Astrocyte of the spinal cord (primary cell): ENCODE results near the gene PLPP4.

Experiments
- DNase-seq: peaks from one replicate; pipeline ENCODE4 v3.0.0; 2011; ENCODE audit warnings: low read depth, low spot score
- H3K4me3 ChIP-seq: 2 replicates; pipeline ENCODE4 v1.5.1; 2011; ENCODE audit warnings: low read depth, mild to moderate bottlenecking, low read length, moderate library complexity
- CTCF ChIP-seq: IDR thresholded peaks from 2 replicates; pipeline ENCODE4 v1.5.1; 2012; ENCODE audit warnings: low read depth, mild to moderate bottlenecking, low read length, inconsistent platforms
- in situ Hi-C: cut with HindIII; loops from 2 replicates; pipeline ENCODE4 v1.10.0; 2017; ENCODE audit warnings: low sequenced_read_pairs

Gene PLPP4

GRCh38 chr10:120573355-120573754, 116.3 kb downstream of the PLPP4 start:
- H3K4me3 ChIP-seq = no peak overlapping the region
- DNase-seq = no peak
- no peak for TF ChIP-seq CTCF
- in situ Hi-C loops = no loop called here

- DNase-seq = no peak
- no peak overlapping the region for H3K4me3 ChIP-seq
- in situ Hi-C loops = no loop called here
- TF ChIP-seq CTCF = no peak
Observed at GRCh38 chr10:120574981-120575380, 118.0 kb downstream of the PLPP4 start.

GRCh38 chr10:120575411-120575810, 118.4 kb downstream of the PLPP4 start:
- in situ Hi-C loops = no loop called here
- no peak for DNase-seq
- no peak overlapping the region for H3K4me3 ChIP-seq
- TF ChIP-seq CTCF = no peak

- H3K4me3 ChIP-seq = no peak overlapping the region
- no peak for DNase-seq
- in situ Hi-C loops = no loop called here
- TF ChIP-seq CTCF = no peak
Observed at GRCh38 chr10:120578134-120578533, 121.1 kb downstream of the PLPP4 start.

- TF ChIP-seq CTCF = no peak
- in situ Hi-C loops = no loop called here
- H3K4me3 ChIP-seq = no peak overlapping the region
- no peak for DNase-seq
Observed at GRCh38 chr10:120578890-120579289, 121.9 kb downstream of the PLPP4 start.

GRCh38 chr10:120580918-120581895, 124.2 kb downstream of the PLPP4 start:
- DNase-seq = no peak
- in situ Hi-C loops = no loop called here
- TF ChIP-seq CTCF = no peak
- H3K4me3 ChIP-seq = no peak overlapping the region
